Kidney (tissue), 14 donors: Measurements from ENCODE around the gene SRSF2. TPM values are rescaled to one million over a fixed set of nuclear protein-coding genes. Genes with fewer than 3 reads are reported as not detected.

Experiments
- DNase-seq, 5 donors: peaks; one replicate each; pipeline ENCODE4 v3.0.0-alpha.2; 2013 to 2020
- FAIRE-seq: peaks from 2 replicates; lab custom pipeline; 2012; peaks lifted over from hg19 to GRCh38; lab: Jason Lieb, UNC
- H3K27ac ChIP-seq, 2 donors: one replicate each; pipeline ENCODE4 v1.7.0; 2013; ENCODE audit warnings: low read depth in 2 of 2, low read length in 2 of 2, inconsistent platforms in 1 of 2
- H3K27me3 ChIP-seq: one replicate; pipeline ENCODE4 v1.7.1; 2013; ENCODE audit warnings: low read length, inconsistent platforms; ENCODE audit not compliant: control insufficient read depth, insufficient read depth
- H3K36me3 ChIP-seq, 3 donors: one replicate each; pipeline versions ENCODE4 v1.7.0 to v1.7.1; 2013; ENCODE audit warnings: low read length in 3 of 3, control low read depth in 1 of 3, inconsistent platforms in 1 of 3; ENCODE audit not compliant: insufficient read depth in 3 of 3, control insufficient read depth in 2 of 3
- H3K4me1 ChIP-seq, 3 donors: one replicate each; pipeline versions ENCODE4 v1.7.0 to v1.7.1; 2013; ENCODE audit warnings: low read length in 3 of 3, inconsistent platforms in 1 of 3, low read depth in 1 of 3; ENCODE audit not compliant: control insufficient read depth in 2 of 3, insufficient read depth in 2 of 3
- H3K4me3 ChIP-seq, 3 donors: one replicate each; pipeline versions ENCODE4 v1.7.0 to v1.8.1; 2013; ENCODE audit warnings: low read length in 3 of 3, control low read depth in 1 of 3, inconsistent platforms in 1 of 3
- H3K9ac ChIP-seq, 3 donors: one replicate each; pipeline versions ENCODE4 v1.7.0 to v1.7.1; 2013; ENCODE audit warnings: low read length in 3 of 3, control low read depth in 1 of 3, inconsistent platforms in 1 of 3
- H3K9me3 ChIP-seq, 3 donors: one replicate each; pipeline versions ENCODE4 v1.7.0 to v1.7.1; 2013; ENCODE audit warnings: low read length in 3 of 3, control low read depth in 1 of 3, inconsistent platforms in 1 of 3; ENCODE audit not compliant: control insufficient read depth in 2 of 3, insufficient read depth in 1 of 3
- intact Hi-C: fragments of 100-400 bp; cut with DNase I; formaldehyde crosslinking; loops from one replicate; pipeline ENCODE4 v1.11.1; 2022
- polyA plus RNA-seq: library from polyadenylated mRNA; stranded (reverse); fragments of 350-450 nt; fragmentation: Illumina TruSeq; extraction: RNeasy Lipid Tissue Mini Kit (QIAGEN cat#74804); gene quantifications from one replicate; pipeline ENCODE4 v1.2.3, GENCODE V29; 2014; ENCODE audit warnings: low read depth, low replicate concordance; ENCODE audit not compliant: insufficient read depth
- total RNA-seq: library from RNA; stranded (reverse); fragmentation: NEBNext Ultra II Directional; extraction: Animal tissue kit (Norgen Biotek cat#: 25700); gene quantifications from one replicate; pipeline ENCODE4 v1.2.1, GENCODE V29; 2021
- TF ChIP-seq, protein P1 (sequence below): IDR thresholded peaks from 3 replicates; pipeline ENCODE4 v1.5.1; 2012; ENCODE audit warnings: mild to moderate bottlenecking, moderate library complexity, borderline replicate concordance; ENCODE audit not compliant: insufficient read depth; ENCODE audit errors: extremely low read depth
- donor health status: control.
- donor health status: control.
- donor health status: control.
- donor health status: control.
- donor health status: control.
- donor health status: DM: yes; HTN: yes; CAD: no.
- donor health status: Normal renal cell carcinoma (clear cell type).

The SRSF2 gene
- total and polyA plus RNA-seq, 2 donors from 2014 or later: 129 to 155 TPM

DNA sequence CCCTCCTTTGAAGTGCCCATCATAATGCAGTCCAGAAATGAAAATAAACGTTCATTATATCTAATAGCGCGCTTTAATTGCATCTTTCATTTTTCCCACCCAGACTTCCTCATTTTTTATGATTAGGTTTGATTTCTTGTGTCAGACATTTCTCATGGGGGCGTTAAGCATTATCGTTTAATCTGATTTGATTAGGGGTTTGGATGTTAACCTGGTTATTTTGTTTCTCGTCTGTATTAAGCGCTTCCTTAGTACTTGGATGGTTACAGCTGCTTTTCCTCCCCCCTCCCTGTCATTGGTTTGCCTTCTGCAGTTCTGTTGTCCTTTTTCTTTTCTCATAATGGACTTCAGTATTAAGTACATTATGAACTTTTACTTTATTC lies 1.3 kb upstream of the SRSF2 start:
- no peaks in the 10 kb centered on the region for H3K27me3 ChIP-seq
- H3K9ac ChIP-seq: peak overlapping the region; percentile 91 to 94 (median 94)
- H3K4me3 ChIP-seq: peak overlapping the region; percentile 92 to 96 (median 94)
- peaks cover 8 to 27% (median 20%) of the 10 kb centered on the region in 3 donors for H3K36me3 ChIP-seq
- TF ChIP-seq, protein P1, sequence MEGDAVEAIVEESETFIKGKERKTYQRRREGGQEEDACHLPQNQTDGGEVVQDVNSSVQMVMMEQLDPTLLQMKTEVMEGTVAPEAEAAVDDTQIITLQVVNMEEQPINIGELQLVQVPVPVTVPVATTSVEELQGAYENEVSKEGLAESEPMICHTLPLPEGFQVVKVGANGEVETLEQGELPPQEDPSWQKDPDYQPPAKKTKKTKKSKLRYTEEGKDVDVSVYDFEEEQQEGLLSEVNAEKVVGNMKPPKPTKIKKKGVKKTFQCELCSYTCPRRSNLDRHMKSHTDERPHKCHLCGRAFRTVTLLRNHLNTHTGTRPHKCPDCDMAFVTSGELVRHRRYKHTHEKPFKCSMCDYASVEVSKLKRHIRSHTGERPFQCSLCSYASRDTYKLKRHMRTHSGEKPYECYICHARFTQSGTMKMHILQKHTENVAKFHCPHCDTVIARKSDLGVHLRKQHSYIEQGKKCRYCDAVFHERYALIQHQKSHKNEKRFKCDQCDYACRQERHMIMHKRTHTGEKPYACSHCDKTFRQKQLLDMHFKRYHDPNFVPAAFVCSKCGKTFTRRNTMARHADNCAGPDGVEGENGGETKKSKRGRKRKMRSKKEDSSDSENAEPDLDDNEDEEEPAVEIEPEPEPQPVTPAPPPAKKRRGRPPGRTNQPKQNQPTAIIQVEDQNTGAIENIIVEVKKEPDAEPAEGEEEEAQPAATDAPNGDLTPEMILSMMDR: no peak
- no peak for FAIRE-seq
- peaks cover 5 to 24% (median 24%) of the 10 kb centered on the region in 3 donors for H3K4me1 ChIP-seq
- H3K9me3 ChIP-seq: no peaks in the 10 kb centered on the region
- intact Hi-C loops: no loop called here
- H3K27ac ChIP-seq: peak overlapping the region; percentile 99 to 100
- DNase-seq: peak in 1 of 5 donors; percentile 46

DNA sequence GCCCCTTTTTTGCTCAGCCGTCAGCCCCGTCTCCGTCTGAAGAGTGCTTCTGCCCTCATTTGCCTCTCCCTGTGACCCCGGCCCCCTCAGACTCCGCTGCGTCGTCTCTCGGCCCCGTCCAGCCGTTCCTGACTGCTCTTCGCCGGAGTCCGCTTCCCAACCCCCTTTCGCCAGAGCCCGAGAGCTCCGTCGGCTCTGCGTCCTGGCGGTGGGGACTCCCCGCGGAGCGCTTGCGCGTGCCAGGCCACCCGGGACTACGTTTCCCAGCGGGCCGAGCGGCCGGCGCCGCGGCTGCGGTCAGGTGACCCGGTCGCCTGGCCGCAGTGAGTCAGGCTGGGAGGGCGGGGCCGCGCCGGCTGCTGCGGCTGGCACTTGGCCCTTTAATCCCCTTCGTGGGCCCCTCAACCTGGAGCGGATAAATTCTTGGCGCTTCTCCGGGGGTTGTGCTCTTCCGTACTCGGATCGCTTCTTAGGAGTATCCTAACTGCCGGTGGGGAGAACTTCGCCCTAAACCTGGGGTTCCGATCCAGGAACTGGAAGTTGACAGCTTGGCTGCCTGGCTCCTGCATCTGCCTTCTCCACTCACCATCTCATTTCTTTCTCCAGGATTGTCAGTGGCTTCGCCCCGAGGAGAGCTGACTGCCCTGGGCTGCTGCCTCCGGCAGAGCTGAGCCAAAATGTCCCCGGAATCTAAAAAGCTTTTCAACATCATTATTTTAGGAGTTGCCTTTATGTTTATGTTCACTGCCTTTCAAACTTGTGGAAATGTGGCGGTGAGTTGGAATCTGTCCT lies 741 bp upstream of the SRSF2 start, which contains the start of gene MFSD11:
TSS of gene MFSD11 (plus strand) at position 444 of the 792 bp plus-strand sequence. CDS start at position 678, 234 bp downstream.
- Histone ChIP-seq H3K4me1 (peaks cover 5 to 27% (median 24%) of the 10 kb centered on the region in 3 donors), H3K27me3 (no peaks in the 10 kb centered on the region)
- intact Hi-C loops: no loop called here

DNA sequence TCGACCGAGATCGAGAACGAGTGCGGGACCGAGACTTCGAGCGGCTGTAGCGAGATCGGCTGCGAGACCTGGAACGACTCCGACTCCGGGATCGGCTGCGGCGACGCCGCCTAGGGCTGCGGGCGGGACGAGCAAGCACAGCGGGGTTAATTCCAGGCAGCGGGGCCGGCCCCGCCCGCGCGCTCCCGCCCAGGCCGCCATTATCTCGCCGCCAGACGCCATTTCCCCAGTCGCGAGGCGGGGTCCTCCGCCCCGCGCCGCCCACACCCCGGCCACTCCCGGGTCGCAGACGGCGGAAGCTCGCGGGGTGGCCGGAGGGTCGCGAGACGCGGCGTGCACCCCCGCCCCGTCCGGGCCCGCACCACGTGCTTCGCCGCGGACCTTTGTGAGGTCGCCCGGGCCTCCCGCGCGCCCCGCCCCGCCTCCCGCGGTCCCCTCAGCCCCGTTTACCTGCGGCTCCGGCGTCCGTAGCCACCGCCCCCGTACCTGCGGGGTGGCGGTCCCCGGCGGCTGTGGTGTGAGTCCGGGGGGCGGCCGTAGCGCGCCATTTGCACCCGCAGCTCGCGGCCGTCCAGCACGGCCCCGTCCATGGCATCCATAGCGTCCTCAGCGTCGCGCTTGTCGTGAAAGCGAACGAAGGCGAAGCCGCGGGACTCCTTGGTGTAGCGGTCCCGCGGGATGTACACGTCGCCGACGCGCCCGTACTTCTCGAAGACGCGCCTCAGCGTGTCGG lies 616 bp downstream of the SRSF2 start:
- Histone ChIP-seq H3K27me3 (no peaks in the 10 kb centered on the region), H3K4me1 (peaks cover 5 to 28% (median 24%) of the 10 kb centered on the region in 3 donors), H3K4me3 (peak overlapping the region; percentile 83 to 97 (median 95)), H3K27ac (peak overlapping the region; percentile 99 to 100), H3K9ac (peak overlapping the region; percentile 75 to 96 (median 93)), H3K36me3 (peaks cover 10 to 40% (median 23%) of the 10 kb centered on the region in 3 donors), H3K9me3 (no peaks in the 10 kb centered on the region)
- DNase-seq (peak; percentile 71 to 94 (median 89)), FAIRE-seq (no peak)
- TF ChIP-seq, protein P1: no peak
- intact Hi-C loops: no loop called here

More for the DNA sequence above, 741 bp upstream of the SRSF2 start, which contains the start of gene MFSD11:
- peaks cover 10 to 33% (median 23%) of the 10 kb centered on the region in 3 donors for H3K36me3 ChIP-seq
- no peak for FAIRE-seq
- TF ChIP-seq, protein P1: no peak
- peak within 1 kb of the TSS; percentile 99 to 100 for H3K27ac ChIP-seq
- H3K9me3 ChIP-seq: no peaks in the 10 kb centered on the region
- DNase-seq: peak; percentile 95 to 98 (median 97)
- peak within 1 kb of the TSS; percentile 94 to 96 (median 94) for H3K9ac ChIP-seq
- peak within 1 kb of the TSS; percentile 92 to 96 (median 95) for H3K4me3 ChIP-seq
